CD4-positive, alpha-beta T cell (primary cell): ENCODE measurements around the gene CEP170B. TPM values are rescaled to one million over a fixed set of nuclear protein-coding genes. Genes with fewer than 3 reads are reported as not detected.

ENCODE experiments used
- ATAC-seq: fragments of 200-7000 bp; cut with Tn5 transposase; one replicate; pipeline ENCODE4 v1.10.0; 2022; ENCODE audit warnings: mild to moderate bottlenecking; ENCODE audit not compliant: poor library complexity
- CTCF ChIA-PET: fragments of 350-600 bp; sonication (Branson Sonifier 250); formaldehyde crosslinking; loops from one replicate; lab custom pipeline; 2021; ENCODE audit warnings: antibody characterized with exemption, inconsistent platforms; lab: Charles Lee
- POLR2A ChIA-PET: fragments of 350-600 bp; sonication (Branson Sonifier 250); formaldehyde crosslinking; loops from one replicate; lab custom pipeline; 2021; ENCODE audit warnings: antibody characterized with exemption, inconsistent platforms; lab: Charles Lee
- DNase-seq, 14 experiments: peaks; one replicate each; pipeline ENCODE4 v3.0.0-alpha.2; 2013 to 2020; ENCODE audit warnings: mixed read lengths in 2 of 14
- H3K27ac ChIP-seq, 2 donors: one replicate each; pipeline versions ENCODE4 v1.5.1 to v1.7.0; 2013; ENCODE audit warnings: low read length in 2 of 2, low read depth in 1 of 2, mild to moderate bottlenecking in 1 of 2
- H3K27me3 ChIP-seq, 2 experiments: 1 replicate in 1 of 2; 2 replicates in 1 of 2; pipeline versions ENCODE4 v1.6.1 to v1.7.0; 2013; ENCODE audit warnings: low read length in 2 of 2, control low read depth in 1 of 2, mild to moderate bottlenecking in 1 of 2, moderate library complexity in 1 of 2; ENCODE audit not compliant: insufficient read depth in 2 of 2, control insufficient read depth in 1 of 2
- H3K36me3 ChIP-seq: one replicate; pipeline ENCODE4 v1.6.1; 2013; ENCODE audit warnings: low read length, control low read depth; ENCODE audit not compliant: insufficient read depth
- H3K4me1 ChIP-seq: one replicate; pipeline ENCODE4 v1.6.1; 2013; ENCODE audit warnings: low read length, control low read depth; ENCODE audit not compliant: insufficient read depth
- H3K4me3 ChIP-seq: one replicate; pipeline ENCODE4 v1.5.1; 2013; ENCODE audit warnings: mild to moderate bottlenecking, low read length, moderate library complexity
- H3K9me3 ChIP-seq, 2 experiments: 1 replicate in 1 of 2; 2 replicates in 1 of 2; pipeline versions ENCODE4 v1.6.1 to v1.7.0; 2013; ENCODE audit warnings: low read length in 2 of 2, mild to moderate bottlenecking in 2 of 2, control low read depth in 1 of 2, moderate library complexity in 1 of 2; ENCODE audit not compliant: control insufficient read depth in 1 of 2, insufficient read depth in 1 of 2
- H3K27ac Mint-ChIP-seq: one replicate; pipeline ENCODE4 v1.8.0; 2020; ENCODE audit warnings: mixed read lengths
- H3K27me3 Mint-ChIP-seq: one replicate; pipeline ENCODE4 v1.8.0; 2021; ENCODE audit warnings: mixed read lengths
- H3K36me3 Mint-ChIP-seq: one replicate; pipeline ENCODE4 v1.8.0; 2021; ENCODE audit warnings: low read depth, mixed read lengths
- H3K4me1 Mint-ChIP-seq: one replicate; pipeline ENCODE4 v1.8.0; 2021; ENCODE audit warnings: low read depth, mixed read lengths
- H3K4me3 Mint-ChIP-seq: one replicate; pipeline ENCODE4 v1.8.0; 2020; ENCODE audit warnings: mild to moderate bottlenecking, mixed read lengths
- H3K9me3 Mint-ChIP-seq: one replicate; pipeline ENCODE4 v1.8.0; 2020; ENCODE audit warnings: mixed read lengths
- intact Hi-C, 2 experiments: fragments of 100-400 bp; cut with DNase I in 1 of 2; cut with micrococcal nuclease in 1 of 2; formaldehyde crosslinking; loops; one replicate each; pipeline versions ENCODE4 v1.15.1 to v1.9.0; 2023 to 2025; cut with DNase I, micrococcal nuclease
- total RNA-seq, 174 experiments: library from RNA in 2 of 174; stranded (reverse) in 2 of 174; gene quantifications; one replicate each; pipeline ENCODE4 v1.2.3 and lab custom pipeline; 2021 to 2026
- TF ChIP-seq, protein P1 (sequence below): fragments of 200-600 bp; IDR thresholded peaks from one replicate; pipeline ENCODE4 v1.8.0; 2022; ENCODE audit warnings: antibody characterized with exemption, mild to moderate bottlenecking

Gene CEP170B
- total RNA-seq, 2 experiments from 2014 or later: 4.4 to 4.7 TPM

DNA sequence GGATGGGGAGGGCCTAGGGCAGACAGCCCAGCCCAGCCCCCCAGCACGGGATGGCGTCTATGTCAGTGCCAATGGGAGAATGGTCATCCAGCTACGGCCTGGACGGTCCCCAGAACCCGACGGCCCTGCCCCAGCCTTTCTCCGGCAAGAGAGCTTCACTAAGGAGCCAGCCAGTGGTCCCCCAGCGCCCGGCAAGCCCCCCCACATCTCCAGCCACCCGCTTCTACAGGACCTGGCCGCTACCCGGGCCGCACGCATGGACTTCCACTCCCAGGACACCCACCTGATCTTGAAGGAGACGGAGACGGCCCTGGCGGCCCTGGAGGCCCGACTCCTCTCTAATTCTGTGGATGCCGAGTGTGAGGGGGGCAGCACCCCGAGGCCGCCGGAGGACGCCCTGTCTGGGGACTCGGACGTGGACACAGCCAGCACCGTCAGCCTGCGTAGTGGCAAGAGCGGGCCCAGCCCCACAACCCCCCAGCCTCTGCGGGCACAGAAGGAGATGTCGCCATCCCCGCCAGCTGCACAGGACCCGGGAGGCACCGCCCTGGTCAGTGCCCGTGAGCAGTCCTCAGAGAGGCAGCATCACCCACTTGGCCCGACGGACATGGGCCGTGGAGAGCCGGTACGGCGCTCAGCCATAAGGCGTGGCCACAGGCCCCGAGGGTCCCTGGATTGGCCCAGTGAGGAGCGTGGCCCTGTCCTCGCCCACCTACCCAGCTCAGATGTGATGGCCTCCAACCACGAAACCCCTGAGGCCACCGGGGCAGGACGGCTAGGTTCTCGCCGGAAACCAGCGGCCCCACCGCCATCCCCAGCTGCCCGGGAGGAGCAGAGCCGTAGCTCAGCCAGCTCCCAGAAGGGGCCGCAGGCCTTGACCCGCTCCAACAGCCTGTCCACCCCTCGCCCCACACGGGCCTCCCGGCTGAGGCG is 21.9 kb downstream of the CEP170B start:
- ChIA-PET CTCF (no interaction called here), POLR2A (no interaction called here)
- no peaks in the 10 kb centered on the region for H3K27me3 ChIP-seq
- no peaks in the 10 kb centered on the region for H3K9me3 Mint-ChIP-seq
- H3K4me3 ChIP-seq: no peak overlapping the region
- intact Hi-C loops: no loop called here
- H3K4me1 ChIP-seq: no peaks in the 10 kb centered on the region
- DNase-seq (peak in 1 of 14 experiments; percentile 20), ATAC-seq (no peak)
- H3K9me3 ChIP-seq: no peaks in the 10 kb centered on the region
- no peaks in the 10 kb centered on the region for H3K4me1 Mint-ChIP-seq
- no peaks in the 10 kb centered on the region for H3K36me3 ChIP-seq
- no peaks in the 10 kb centered on the region for H3K27me3 Mint-ChIP-seq
- no peak overlapping the region for H3K27ac Mint-ChIP-seq
- no peak overlapping the region for H3K4me3 Mint-ChIP-seq
- no peaks in the 10 kb centered on the region for H3K36me3 Mint-ChIP-seq
- no peak overlapping the region for H3K27ac ChIP-seq
- TF ChIP-seq, protein P1, sequence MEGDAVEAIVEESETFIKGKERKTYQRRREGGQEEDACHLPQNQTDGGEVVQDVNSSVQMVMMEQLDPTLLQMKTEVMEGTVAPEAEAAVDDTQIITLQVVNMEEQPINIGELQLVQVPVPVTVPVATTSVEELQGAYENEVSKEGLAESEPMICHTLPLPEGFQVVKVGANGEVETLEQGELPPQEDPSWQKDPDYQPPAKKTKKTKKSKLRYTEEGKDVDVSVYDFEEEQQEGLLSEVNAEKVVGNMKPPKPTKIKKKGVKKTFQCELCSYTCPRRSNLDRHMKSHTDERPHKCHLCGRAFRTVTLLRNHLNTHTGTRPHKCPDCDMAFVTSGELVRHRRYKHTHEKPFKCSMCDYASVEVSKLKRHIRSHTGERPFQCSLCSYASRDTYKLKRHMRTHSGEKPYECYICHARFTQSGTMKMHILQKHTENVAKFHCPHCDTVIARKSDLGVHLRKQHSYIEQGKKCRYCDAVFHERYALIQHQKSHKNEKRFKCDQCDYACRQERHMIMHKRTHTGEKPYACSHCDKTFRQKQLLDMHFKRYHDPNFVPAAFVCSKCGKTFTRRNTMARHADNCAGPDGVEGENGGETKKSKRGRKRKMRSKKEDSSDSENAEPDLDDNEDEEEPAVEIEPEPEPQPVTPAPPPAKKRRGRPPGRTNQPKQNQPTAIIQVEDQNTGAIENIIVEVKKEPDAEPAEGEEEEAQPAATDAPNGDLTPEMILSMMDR: no peak

DNA sequence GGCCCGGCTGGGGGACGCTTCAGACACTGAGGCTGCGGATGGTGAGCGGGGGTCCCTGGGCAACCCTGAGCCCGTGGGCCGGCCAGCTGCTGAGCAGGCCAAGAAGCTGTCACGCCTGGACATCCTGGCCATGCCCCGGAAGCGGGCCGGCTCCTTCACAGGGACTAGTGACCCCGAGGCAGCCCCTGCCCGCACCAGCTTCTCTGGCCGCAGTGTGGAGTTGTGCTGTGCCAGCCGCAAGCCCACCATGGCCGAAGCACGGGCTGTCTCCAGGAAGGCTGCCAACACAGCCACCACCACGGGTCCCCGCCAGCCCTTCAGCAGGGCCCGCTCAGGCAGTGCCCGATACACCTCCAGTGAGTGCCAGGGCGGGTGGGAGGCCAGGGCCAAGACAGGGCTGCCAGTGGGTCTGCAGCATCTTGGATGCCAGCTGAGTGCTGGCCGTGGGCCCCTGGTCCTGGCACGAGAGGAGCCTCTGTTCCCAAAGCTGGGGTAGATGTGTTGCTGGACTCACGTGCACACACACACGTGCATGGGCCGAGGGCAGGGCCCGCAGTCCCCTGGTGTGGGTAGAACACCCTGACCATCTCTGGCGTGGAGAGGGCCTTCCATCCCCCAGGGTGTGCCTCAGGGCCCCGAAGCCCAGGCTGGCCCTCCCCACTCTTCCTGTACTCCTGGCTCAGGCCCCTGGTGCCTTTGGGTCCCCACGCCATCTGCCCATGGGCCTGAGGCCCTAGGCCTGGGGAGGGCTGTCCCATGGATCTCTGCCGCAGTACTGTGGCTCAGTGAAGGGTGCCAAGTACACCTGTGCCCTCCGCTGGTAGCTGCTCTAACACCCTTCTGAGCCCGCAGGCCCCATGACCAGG is 22.8 kb downstream of the CEP170B start:
- TF ChIP-seq, protein P1: no peak
- DNase-seq: peak in 1 of 14 experiments; percentile 20
- ATAC-seq: no peak
- Histone ChIP-seq H3K27ac (no peak overlapping the region), H3K36me3 (no peaks in the 10 kb centered on the region), H3K4me1 (no peaks in the 10 kb centered on the region), H3K9me3 (no peaks in the 10 kb centered on the region), H3K27me3 (no peaks in the 10 kb centered on the region), H3K4me3 (no peak overlapping the region)
- Mint-ChIP-seq H3K9me3 (no peaks in the 10 kb centered on the region), H3K4me3 (no peak overlapping the region), H3K4me1 (no peaks in the 10 kb centered on the region), H3K36me3 (no peaks in the 10 kb centered on the region), H3K27me3 (no peaks in the 10 kb centered on the region), H3K27ac (no peak overlapping the region)
- ChIA-PET POLR2A (no interaction called here), CTCF (no interaction called here)
- intact Hi-C loops: no loop called here

GRCh38 chr14:104888489-104889374 is 23.7 kb downstream of the CEP170B start:
- H3K27me3 Mint-ChIP-seq: no peaks in the 10 kb centered on the region
- POLR2A ChIA-PET: no interaction called here
- DNase-seq: peak in 1 of 14 experiments; percentile 11

More at GRCh38 chr14:104888489-104889374, 23.7 kb downstream of the CEP170B start:
- Histone ChIP-seq H3K27ac (no peak overlapping the region), H3K27me3 (no peaks in the 10 kb centered on the region), H3K36me3 (no peaks in the 10 kb centered on the region), H3K4me3 (no peak overlapping the region), H3K4me1 (no peaks in the 10 kb centered on the region), H3K9me3 (no peaks in the 10 kb centered on the region)
- Mint-ChIP-seq H3K9me3 (no peaks in the 10 kb centered on the region), H3K4me3 (no peak overlapping the region), H3K27ac (no peak overlapping the region), H3K4me1 (no peaks in the 10 kb centered on the region), H3K36me3 (no peaks in the 10 kb centered on the region)
- TF ChIP-seq, protein P1: no peak
- no peak for ATAC-seq
- intact Hi-C loops: no loop called here
- CTCF ChIA-PET: no interaction called here
